ENCODE data around the gene DBT.

DNA sequence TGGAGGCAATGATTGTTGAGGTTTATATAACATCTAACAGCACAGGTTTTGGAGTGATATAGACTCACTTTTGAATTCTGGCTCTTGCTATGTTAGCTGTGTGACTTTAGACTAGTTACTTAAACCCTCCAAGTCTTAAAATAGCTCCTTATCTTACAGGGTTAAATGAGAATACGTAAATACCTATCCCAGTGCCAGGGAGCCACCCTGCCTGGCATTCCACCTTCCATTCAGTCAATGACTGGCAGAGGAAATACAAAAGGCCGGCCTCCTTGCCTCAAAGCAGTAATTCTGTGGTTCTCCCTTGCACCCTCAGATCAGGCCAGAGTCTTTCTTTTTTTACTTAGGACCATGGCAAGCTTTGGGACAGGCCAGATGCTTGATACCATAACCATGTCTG, 31.8 kb downstream of the DBT start:
- no peak for TF ChIP-seq SP2 (IDR thresholded peaks at IDR 0.05; ENCODE audit: low read length)
- TF ChIP-seq, protein P1, sequence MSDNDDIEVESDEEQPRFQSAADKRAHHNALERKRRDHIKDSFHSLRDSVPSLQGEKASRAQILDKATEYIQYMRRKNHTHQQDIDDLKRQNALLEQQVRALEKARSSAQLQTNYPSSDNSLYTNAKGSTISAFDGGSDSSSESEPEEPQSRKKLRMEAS (IDR thresholded peaks at IDR 0.05), result no peak
- no peak for TF ChIP-seq ZNF274 (IDR thresholded peaks at IDR 0.05; ENCODE audit: borderline replicate concordance, extremely low read depth, low read length)
- TF ChIP-seq RAD21 (IDR thresholded peaks at IDR 0.05 in 1 of 2, conservative IDR thresholded peaks at IDR 0.05 in 1 of 2; ENCODE audit: low read depth in 2 of 2, low read length in 2 of 2), result no peak
- TF ChIP-seq EZH2 (IDR thresholded peaks at IDR 0.05; ENCODE audit: low read depth, low read length, severe bottlenecking), result no peak
- TF ChIP-seq JUND (IDR thresholded peaks at IDR 0.05; ENCODE audit: low read length), result no peak
- TF ChIP-seq, protein P2, sequence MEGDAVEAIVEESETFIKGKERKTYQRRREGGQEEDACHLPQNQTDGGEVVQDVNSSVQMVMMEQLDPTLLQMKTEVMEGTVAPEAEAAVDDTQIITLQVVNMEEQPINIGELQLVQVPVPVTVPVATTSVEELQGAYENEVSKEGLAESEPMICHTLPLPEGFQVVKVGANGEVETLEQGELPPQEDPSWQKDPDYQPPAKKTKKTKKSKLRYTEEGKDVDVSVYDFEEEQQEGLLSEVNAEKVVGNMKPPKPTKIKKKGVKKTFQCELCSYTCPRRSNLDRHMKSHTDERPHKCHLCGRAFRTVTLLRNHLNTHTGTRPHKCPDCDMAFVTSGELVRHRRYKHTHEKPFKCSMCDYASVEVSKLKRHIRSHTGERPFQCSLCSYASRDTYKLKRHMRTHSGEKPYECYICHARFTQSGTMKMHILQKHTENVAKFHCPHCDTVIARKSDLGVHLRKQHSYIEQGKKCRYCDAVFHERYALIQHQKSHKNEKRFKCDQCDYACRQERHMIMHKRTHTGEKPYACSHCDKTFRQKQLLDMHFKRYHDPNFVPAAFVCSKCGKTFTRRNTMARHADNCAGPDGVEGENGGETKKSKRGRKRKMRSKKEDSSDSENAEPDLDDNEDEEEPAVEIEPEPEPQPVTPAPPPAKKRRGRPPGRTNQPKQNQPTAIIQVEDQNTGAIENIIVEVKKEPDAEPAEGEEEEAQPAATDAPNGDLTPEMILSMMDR (IDR thresholded peaks at IDR 0.05; ENCODE audit: control extremely low read depth in 1 of 3, insufficient read depth in 1 of 3, low read depth in 1 of 3, low read length in 3 of 3), result no peak
- TF ChIP-seq CHD2 (IDR thresholded peaks at IDR 0.05; ENCODE audit: low read length), result no peak

Data from H1 (cell line).